HG02973 (cell line): ENCODE results near the gene TRABD2B.

Experiments
- ATAC-seq: cut with Tn5 transposase; IDR thresholded peaks from one replicate; pipeline ENCODE4 v1.9.1; 2021; ENCODE audit warnings: moderate library complexity; ENCODE audit not compliant: unreplicated experiment

Gene TRABD2B

GRCh38 chr1:48022306-48022705, 25.1 kb upstream of the TRABD2B start:
- ATAC-seq, result no peak

GRCh38 chr1:48021792-48022191, 24.6 kb upstream of the TRABD2B start:
- no peak for ATAC-seq

GRCh38 chr1:48019714-48020315, 22.6 kb upstream of the TRABD2B start:
- ATAC-seq, result no peak

GRCh38 chr1:48018799-48019198, 21.6 kb upstream of the TRABD2B start:
- no peak for ATAC-seq

GRCh38 chr1:48017716-48018115, 20.5 kb upstream of the TRABD2B start:
- no peak for ATAC-seq

GRCh38 chr1:48016515-48016914, 19.3 kb upstream of the TRABD2B start:
- ATAC-seq, result no peak

GRCh38 chr1:48013270-48013669, 16.1 kb upstream of the TRABD2B start:
- no peak for ATAC-seq

- no peak for ATAC-seq
These were observed 9.9 kb upstream of the TRABD2B start for GRCh38 chr1:48007047-48007446.

GRCh38 chr1:48006264-48006663, 9.1 kb upstream of the TRABD2B start:
- ATAC-seq, result no peak

- no peak for ATAC-seq
These were observed 8.3 kb upstream of the TRABD2B start for GRCh38 chr1:48005253-48006117.

GRCh38 chr1:48003741-48004531, 6.8 kb upstream of the TRABD2B start:
- no peak for ATAC-seq

- ATAC-seq, result no peak
These were observed 5.0 kb upstream of the TRABD2B start for GRCh38 chr1:48002142-48002541.

- no peak for ATAC-seq
These were observed 4.5 kb upstream of the TRABD2B start for GRCh38 chr1:48001696-48002095.

- no peak for ATAC-seq
These were observed 3.7 kb upstream of the TRABD2B start for GRCh38 chr1:48000883-48001282.

GRCh38 chr1:47999097-47999496, 1.9 kb upstream of the TRABD2B start:
- no peak for ATAC-seq

GRCh38 chr1:47998396-47998990, 1.3 kb upstream of the TRABD2B start:
- no peak for ATAC-seq

- ATAC-seq, result no peak
These were observed 569 bp downstream of the TRABD2B start for GRCh38 chr1:47996406-47997226.

- no peak for ATAC-seq
These were observed 1.2 kb downstream of the TRABD2B start for GRCh38 chr1:47996060-47996405.

GRCh38 chr1:47995306-47996050, 1.7 kb downstream of the TRABD2B start:
- no peak for ATAC-seq
